Measurements from ENCODE around the gene FBXO40.

Gene FBXO40

GRCh38 chr3:121654493-121655385, 61.6 kb downstream of the FBXO40 start:
- no peak for DNase-seq (ENCODE audit: extremely low read depth, low read depth)
- no peak for TF ChIP-seq CTCF (IDR thresholded peaks at IDR 0.05; ENCODE audit: low read depth, low read length)

- no peak for DNase-seq (ENCODE audit: extremely low read depth, low read depth)
- no peak for TF ChIP-seq CTCF (IDR thresholded peaks at IDR 0.05; ENCODE audit: low read depth, low read length)
Observed at GRCh38 chr3:121658716-121659435, 65.7 kb downstream of the FBXO40 start.

- no peak for TF ChIP-seq CTCF (IDR thresholded peaks at IDR 0.05; ENCODE audit: low read depth, low read length)
- DNase-seq (ENCODE audit: extremely low read depth, low read depth), result no peak
Observed at GRCh38 chr3:121659586-121659985, 66.4 kb downstream of the FBXO40 start.

GRCh38 chr3:121660356-121661171, 67.4 kb downstream of the FBXO40 start, which contains the start of gene HCLS1:
TSS of gene HCLS1 (minus strand) at chr3:121660903. CDS start at chr3:121658347, 2,556 bp downstream.
- TF ChIP-seq CTCF (IDR thresholded peaks at IDR 0.05; ENCODE audit: low read depth, low read length), result no peak
- no peak for DNase-seq (ENCODE audit: extremely low read depth, low read depth)

GRCh38 chr3:121661376-121661775, 68.2 kb downstream of the FBXO40 start:
- DNase-seq (ENCODE audit: extremely low read depth, low read depth), result no peak
- TF ChIP-seq CTCF (IDR thresholded peaks at IDR 0.05; ENCODE audit: low read depth, low read length), result no peak

- DNase-seq (ENCODE audit: extremely low read depth, low read depth), result no peak
- TF ChIP-seq CTCF (IDR thresholded peaks at IDR 0.05; ENCODE audit: low read depth, low read length), result no peak
Observed at GRCh38 chr3:121662742-121663141, 69.6 kb downstream of the FBXO40 start.
